ENCODE results near the gene ZSCAN5A. TPM values are rescaled to one million over a fixed set of nuclear protein-coding genes. Genes with fewer than 3 reads are reported as not detected.

The ZSCAN5A gene
- total and polyA plus RNA-seq, 10 of the 15 experiments (the other 5 are each of a cell fraction or from before 2014, with no cell fraction given) = 5.5 to 12.0 (median 8.7) TPM

Small RNA genes within 50 kb of the gene (small RNA-seq; reads per million reads assigned to genes)
- gene RF00019 = not detected

Other genes starting within 250 kb of the ZSCAN5A start
Only the 7 nearest of the 11 such genes appear.
- gene GALP, start 138.8 kb downstream of the ZSCAN5A start, total RNA-seq (2014; rRNA removed) = not detected in 2 replicates
- not detected in 2 replicates for gene GALP, start 138.8 kb downstream of the ZSCAN5A start, total RNA-seq (2014; rRNA removed; fragmentation: Illumina TruSeq; extraction: Trizol)
- gene GALP, start 138.8 kb downstream of the ZSCAN5A start, total RNA-seq (2021) = not detected in 2 replicates
- not detected in 2 replicates for gene GALP, start 138.8 kb downstream of the ZSCAN5A start, polyA plus RNA-seq (2011; rRNA removed)
- not detected in 2 replicates for gene GALP, start 138.8 kb downstream of the ZSCAN5A start, polyA plus RNA-seq (2014; fragmentation: Illumina TruSeq; extraction: Trizol)
- not detected for gene GALP, start 138.8 kb downstream of the ZSCAN5A start, polyA plus RNA-seq (2014; fragmentation: Nextera tagmentation; extraction: Ambion mirVana)
- gene GALP, start 138.8 kb downstream of the ZSCAN5A start, polyA plus RNA-seq (2014; rRNA removed) = not detected in 2 replicates
- not detected for gene GALP, start 138.8 kb downstream of the ZSCAN5A start, polyA plus RNA-seq (2016; fragmentation: Nextera tagmentation; extraction: Ambion mirVana)
- not detected in 2 replicates for gene ZSCAN5B, start 117.1 kb downstream of the ZSCAN5A start, total RNA-seq (2014; rRNA removed)
- gene ZSCAN5B, start 117.1 kb downstream of the ZSCAN5A start, total RNA-seq (2014; rRNA removed; fragmentation: Illumina TruSeq; extraction: Trizol) = not detected in 2 replicates
- not detected in 2 replicates for gene ZSCAN5B, start 117.1 kb downstream of the ZSCAN5A start, total RNA-seq (2021)
- 0.07 TPM in 1 of 2 replicates, not detected in the other for gene ZSCAN5B, start 117.1 kb downstream of the ZSCAN5A start, polyA plus RNA-seq (2011; rRNA removed)
- gene ZSCAN5B, start 117.1 kb downstream of the ZSCAN5A start, polyA plus RNA-seq (2014; fragmentation: Illumina TruSeq; extraction: Trizol) = not detected in 2 replicates
- under 1 TPM in 1 of 2 experiments, not detected in 1; 0.04 TPM for gene ZSCAN5B, start 117.1 kb downstream of the ZSCAN5A start, polyA plus RNA-seq (2014; fragmentation: Nextera tagmentation; extraction: Ambion mirVana)
- gene ZSCAN5B, start 117.1 kb downstream of the ZSCAN5A start, polyA plus RNA-seq (2014; rRNA removed) = not detected in 2 replicates
- not detected for gene ZSCAN5B, start 117.1 kb downstream of the ZSCAN5A start, polyA plus RNA-seq (2016; fragmentation: Nextera tagmentation; extraction: Ambion mirVana)
- not detected in 2 replicates for gene ZSCAN5C, start 112.6 kb downstream of the ZSCAN5A start, total RNA-seq (2014; rRNA removed)
- not detected in 2 replicates for gene ZSCAN5C, start 112.6 kb downstream of the ZSCAN5A start, total RNA-seq (2014; rRNA removed; fragmentation: Illumina TruSeq; extraction: Trizol)
- not detected in 2 replicates for gene ZSCAN5C, start 112.6 kb downstream of the ZSCAN5A start, total RNA-seq (2021)
- not detected in 2 replicates for gene ZSCAN5C, start 112.6 kb downstream of the ZSCAN5A start, polyA plus RNA-seq (2011; rRNA removed)
- not detected in 2 replicates for gene ZSCAN5C, start 112.6 kb downstream of the ZSCAN5A start, polyA plus RNA-seq (2014; fragmentation: Illumina TruSeq; extraction: Trizol)
- not detected for gene ZSCAN5C, start 112.6 kb downstream of the ZSCAN5A start, polyA plus RNA-seq (2014; fragmentation: Nextera tagmentation; extraction: Ambion mirVana)
- gene ZSCAN5C, start 112.6 kb downstream of the ZSCAN5A start, polyA plus RNA-seq (2014; rRNA removed) = not detected in 2 replicates
- gene ZSCAN5C, start 112.6 kb downstream of the ZSCAN5A start, polyA plus RNA-seq (2016; fragmentation: Nextera tagmentation; extraction: Ambion mirVana) = not detected
- gene EDDM13, start 42.1 kb downstream of the ZSCAN5A start, total RNA-seq (2014; rRNA removed) = not detected in 2 replicates
- not detected in 2 replicates for gene EDDM13, start 42.1 kb downstream of the ZSCAN5A start, total RNA-seq (2014; rRNA removed; fragmentation: Illumina TruSeq; extraction: Trizol)
- not detected in 2 replicates for gene EDDM13, start 42.1 kb downstream of the ZSCAN5A start, total RNA-seq (2021)
- gene EDDM13, start 42.1 kb downstream of the ZSCAN5A start, polyA plus RNA-seq (2011; rRNA removed) = 0.15 TPM in 1 of 2 replicates, not detected in the other
- gene EDDM13, start 42.1 kb downstream of the ZSCAN5A start, polyA plus RNA-seq (2014; fragmentation: Illumina TruSeq; extraction: Trizol) = not detected in 2 replicates
- gene EDDM13, start 42.1 kb downstream of the ZSCAN5A start, polyA plus RNA-seq (2014; fragmentation: Nextera tagmentation; extraction: Ambion mirVana) = under 1 TPM in 1 of 2 experiments, not detected in 1; 0.37 TPM
- not detected in 2 replicates for gene EDDM13, start 42.1 kb downstream of the ZSCAN5A start, polyA plus RNA-seq (2014; rRNA removed)
- gene EDDM13, start 42.1 kb downstream of the ZSCAN5A start, polyA plus RNA-seq (2016; fragmentation: Nextera tagmentation; extraction: Ambion mirVana) = not detected
- 0.38 and 0.85 TPM in 2 replicates for gene ZNF582, start 78.7 kb upstream of the ZSCAN5A start, total RNA-seq (2014; rRNA removed)
- gene ZNF582, start 78.7 kb upstream of the ZSCAN5A start, total RNA-seq (2014; rRNA removed; fragmentation: Illumina TruSeq; extraction: Trizol) = 0.32 and 0.76 TPM in 2 replicates
- 0.44 and 0.90 TPM in 2 replicates for gene ZNF582, start 78.7 kb upstream of the ZSCAN5A start, total RNA-seq (2021)
- 0.73 and 0.88 TPM in 2 replicates for gene ZNF582, start 78.7 kb upstream of the ZSCAN5A start, polyA plus RNA-seq (2011; rRNA removed)
- 0.60 and 1.1 TPM in 2 replicates for gene ZNF582, start 78.7 kb upstream of the ZSCAN5A start, polyA plus RNA-seq (2014; fragmentation: Illumina TruSeq; extraction: Trizol)
- under 1 TPM in 1 of 2 experiments, not detected in 1; 0.37 TPM for gene ZNF582, start 78.7 kb upstream of the ZSCAN5A start, polyA plus RNA-seq (2014; fragmentation: Nextera tagmentation; extraction: Ambion mirVana)
- 0.58 and 1.4 TPM in 2 replicates for gene ZNF582, start 78.7 kb upstream of the ZSCAN5A start, polyA plus RNA-seq (2014; rRNA removed)
- gene ZNF582, start 78.7 kb upstream of the ZSCAN5A start, polyA plus RNA-seq (2016; fragmentation: Nextera tagmentation; extraction: Ambion mirVana) = 1 to 10 TPM; 1.3 to 1.4 TPM
- gene ZNF583, start 89.5 kb upstream of the ZSCAN5A start, total RNA-seq (2014; rRNA removed) = 1.0 and 1.2 TPM in 2 replicates
- 2.4 and 3.1 TPM in 2 replicates for gene ZNF583, start 89.5 kb upstream of the ZSCAN5A start, total RNA-seq (2014; rRNA removed; fragmentation: Illumina TruSeq; extraction: Trizol)
- 1.6 and 1.8 TPM in 2 replicates for gene ZNF583, start 89.5 kb upstream of the ZSCAN5A start, total RNA-seq (2021)
- gene ZNF583, start 89.5 kb upstream of the ZSCAN5A start, polyA plus RNA-seq (2011; rRNA removed) = 1.4 and 2.5 TPM in 2 replicates
- gene ZNF583, start 89.5 kb upstream of the ZSCAN5A start, polyA plus RNA-seq (2014; fragmentation: Illumina TruSeq; extraction: Trizol) = 1.4 and 2.0 TPM in 2 replicates
- under 1 TPM; 0.40 to 0.60 TPM for gene ZNF583, start 89.5 kb upstream of the ZSCAN5A start, polyA plus RNA-seq (2014; fragmentation: Nextera tagmentation; extraction: Ambion mirVana)
- gene ZNF583, start 89.5 kb upstream of the ZSCAN5A start, polyA plus RNA-seq (2014; rRNA removed) = 0.54 and 1.3 TPM in 2 replicates
- gene ZNF583, start 89.5 kb upstream of the ZSCAN5A start, polyA plus RNA-seq (2016; fragmentation: Nextera tagmentation; extraction: Ambion mirVana) = 1 to 10 TPM; 2.2 to 2.7 TPM
- gene ZNF667, start 162.5 kb upstream of the ZSCAN5A start, total RNA-seq (2014; rRNA removed) = not detected in 2 replicates
- gene ZNF667, start 162.5 kb upstream of the ZSCAN5A start, total RNA-seq (2014; rRNA removed; fragmentation: Illumina TruSeq; extraction: Trizol) = not detected in 2 replicates
- gene ZNF667, start 162.5 kb upstream of the ZSCAN5A start, total RNA-seq (2021) = not detected in 2 replicates
- gene ZNF667, start 162.5 kb upstream of the ZSCAN5A start, polyA plus RNA-seq (2011; rRNA removed) = not detected in 2 replicates
- not detected in 2 replicates for gene ZNF667, start 162.5 kb upstream of the ZSCAN5A start, polyA plus RNA-seq (2014; fragmentation: Illumina TruSeq; extraction: Trizol)
- not detected for gene ZNF667, start 162.5 kb upstream of the ZSCAN5A start, polyA plus RNA-seq (2014; fragmentation: Nextera tagmentation; extraction: Ambion mirVana)
- not detected in 2 replicates for gene ZNF667, start 162.5 kb upstream of the ZSCAN5A start, polyA plus RNA-seq (2014; rRNA removed)
- under 1 TPM in 1 of 2 experiments, not detected in 1; 0.10 TPM for gene ZNF667, start 162.5 kb upstream of the ZSCAN5A start, polyA plus RNA-seq (2016; fragmentation: Nextera tagmentation; extraction: Ambion mirVana)

All from GM12878 (cell line).